GOT3 (cell line): ENCODE measurements around the gene FAM83C.
A peak's percentile ranks its signal among the peaks of the same experiment; 100 is the strongest.

Experiments used
- DNase-seq: peaks from one replicate; lab custom pipeline; 2025; ENCODE audit warnings: mixed read lengths; lab: John Stamatoyannopoulos, UW

Gene FAM83C

DNA sequence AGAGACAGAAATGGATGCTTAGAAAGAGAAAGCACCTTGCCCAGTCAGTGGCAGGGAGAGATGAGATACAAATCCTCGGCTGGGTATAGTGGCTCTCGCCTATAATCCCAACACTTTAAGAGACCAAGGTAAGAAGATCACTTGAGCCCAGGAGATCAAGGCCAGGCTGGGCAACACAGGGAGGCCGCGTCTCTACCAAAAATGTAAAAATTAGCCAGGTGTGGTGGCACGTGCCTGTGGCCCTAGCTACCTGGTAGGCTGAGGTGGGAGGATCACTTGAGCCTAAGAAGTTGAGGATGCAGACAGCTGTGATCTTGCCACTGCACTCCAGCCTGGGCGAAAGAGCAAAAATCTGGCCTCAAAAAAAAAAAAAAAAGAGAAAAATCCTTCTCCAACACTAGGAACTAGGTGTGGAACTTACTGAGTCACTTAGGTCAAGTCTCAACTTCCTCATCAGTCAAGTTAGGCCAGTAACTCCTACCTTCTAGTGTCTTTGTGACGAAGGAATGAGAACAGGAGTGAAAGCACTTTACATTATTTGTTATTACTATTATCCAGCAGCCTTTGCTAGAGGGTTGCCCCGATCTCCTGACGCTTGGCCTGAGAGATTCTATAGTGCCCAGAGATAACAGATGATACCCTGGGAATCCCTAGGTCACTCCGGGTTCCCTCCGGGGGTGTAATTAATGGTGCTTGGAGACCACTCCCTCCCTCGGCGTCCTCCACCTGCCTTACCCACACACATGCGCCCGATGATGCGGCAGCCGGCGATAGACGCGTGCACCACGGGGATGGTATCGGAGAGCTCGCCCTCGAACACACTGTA, 8.6 kb downstream of the FAM83C start:
- DNase-seq: no peak

DNA sequence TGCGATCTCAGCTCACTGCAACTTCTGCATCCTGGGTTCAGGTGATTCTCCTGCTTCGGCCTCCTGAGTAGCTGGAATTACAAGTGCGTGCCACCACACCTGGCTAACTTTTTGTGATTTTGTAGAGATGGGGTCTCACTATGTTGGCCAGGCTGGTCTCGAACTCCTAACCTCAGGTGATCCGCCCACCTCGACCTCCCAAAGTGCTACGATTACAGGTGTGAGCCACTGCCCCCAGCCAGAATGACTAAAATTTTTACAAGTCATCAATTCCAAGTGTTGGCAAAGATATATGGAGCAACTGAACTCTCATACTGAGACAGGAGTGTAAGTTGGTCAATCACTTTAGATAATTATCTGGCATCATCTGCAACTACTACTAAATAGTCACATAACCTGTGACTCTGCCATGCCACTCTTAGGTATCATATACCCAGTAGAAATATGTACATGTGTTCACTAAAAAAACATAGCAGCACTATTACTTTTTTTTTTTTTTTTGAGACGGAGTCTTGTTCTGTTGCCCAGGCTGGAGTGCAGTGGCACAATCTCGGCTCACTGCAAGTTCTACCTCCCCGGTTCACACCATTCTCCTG, 10.6 kb downstream of the FAM83C start:
- no peak for DNase-seq

GRCh38 chr20:35280523-35280922, 11.7 kb downstream of the FAM83C start:
- no peak for DNase-seq

GRCh38 chr20:35279533-35280174, 12.6 kb downstream of the FAM83C start:
- DNase-seq: no peak

- DNase-seq: no peak
Observed at GRCh38 chr20:35279040-35279439, 13.2 kb downstream of the FAM83C start.

DNA sequence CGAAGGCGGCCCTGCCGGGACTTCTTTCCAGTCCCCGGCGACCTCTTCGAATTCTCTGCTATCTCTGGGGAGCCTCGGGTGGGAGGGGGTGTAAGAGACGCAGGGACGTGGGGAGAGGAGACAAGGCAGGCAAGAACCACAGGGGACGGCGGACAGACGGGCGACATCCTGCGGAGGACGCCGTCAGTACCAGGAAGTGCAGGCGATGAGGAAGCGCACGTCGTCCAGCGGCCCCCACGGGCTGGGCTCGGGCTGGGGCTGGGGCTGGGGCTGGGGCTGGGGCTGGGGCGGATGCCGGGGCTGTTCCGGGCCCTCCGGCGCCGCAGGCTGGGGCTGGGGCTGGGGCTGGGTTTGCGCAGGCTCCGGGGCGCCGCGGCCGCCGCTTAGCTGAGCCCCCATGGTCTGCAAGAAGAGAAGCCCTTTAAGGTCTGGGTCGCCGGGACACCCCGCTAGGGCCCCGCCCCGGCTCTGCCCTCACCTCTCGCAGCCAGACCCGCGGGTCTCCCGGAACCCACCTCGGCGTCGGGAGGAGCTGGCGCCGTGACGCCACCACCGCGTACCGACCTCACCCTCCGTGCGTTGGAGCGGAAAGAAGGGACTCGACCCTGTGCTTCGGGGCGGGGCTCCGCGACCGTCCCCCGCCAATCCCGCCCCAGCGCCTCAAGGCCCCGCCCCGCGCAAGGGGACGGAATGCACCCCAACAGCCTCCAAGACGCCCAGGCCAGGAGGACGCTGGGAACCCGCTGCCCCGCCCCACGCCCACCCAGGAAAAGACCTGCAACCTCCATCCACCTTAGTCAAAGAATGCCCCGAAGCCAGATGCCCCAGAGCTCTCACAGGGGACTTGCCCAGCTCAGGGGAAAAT, 14.5 kb downstream of the FAM83C start, which contains the start of gene MMP24OS:
MMP24OS (minus strand) TSS at position 592 of the 865 bp plus-strand sequence; CDS start at position 399, 193 bp downstream.
- DNase-seq: peak; percentile 66

DNA sequence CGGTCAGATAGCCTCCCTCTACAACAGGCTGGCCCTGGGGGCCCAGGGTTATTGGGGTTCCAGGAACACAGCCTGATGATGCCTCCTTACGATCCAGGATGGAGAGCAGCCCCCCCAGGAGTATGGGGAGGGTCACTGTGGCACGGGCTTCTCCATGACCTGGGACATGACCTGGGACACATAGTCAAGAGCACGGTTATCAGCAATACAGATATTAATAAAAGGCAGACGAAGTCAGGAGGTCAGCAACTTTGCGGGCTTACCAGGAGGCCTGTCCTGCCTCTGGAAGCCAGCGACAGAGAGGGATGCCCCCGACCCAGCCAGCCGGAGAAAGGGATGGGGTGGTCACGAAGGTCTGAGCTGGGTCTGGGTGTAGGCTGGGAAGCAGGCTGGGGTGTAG, 15.1 kb downstream of the FAM83C start:
- DNase-seq: no peak

GRCh38 chr20:35276408-35276807, 15.8 kb downstream of the FAM83C start:
- DNase-seq: no peak

- no peak for DNase-seq
Observed at GRCh38 chr20:35275741-35276251, 16.4 kb downstream of the FAM83C start.

- DNase-seq: no peak
Observed at GRCh38 chr20:35274172-35275092, 17.8 kb downstream of the FAM83C start.

DNA sequence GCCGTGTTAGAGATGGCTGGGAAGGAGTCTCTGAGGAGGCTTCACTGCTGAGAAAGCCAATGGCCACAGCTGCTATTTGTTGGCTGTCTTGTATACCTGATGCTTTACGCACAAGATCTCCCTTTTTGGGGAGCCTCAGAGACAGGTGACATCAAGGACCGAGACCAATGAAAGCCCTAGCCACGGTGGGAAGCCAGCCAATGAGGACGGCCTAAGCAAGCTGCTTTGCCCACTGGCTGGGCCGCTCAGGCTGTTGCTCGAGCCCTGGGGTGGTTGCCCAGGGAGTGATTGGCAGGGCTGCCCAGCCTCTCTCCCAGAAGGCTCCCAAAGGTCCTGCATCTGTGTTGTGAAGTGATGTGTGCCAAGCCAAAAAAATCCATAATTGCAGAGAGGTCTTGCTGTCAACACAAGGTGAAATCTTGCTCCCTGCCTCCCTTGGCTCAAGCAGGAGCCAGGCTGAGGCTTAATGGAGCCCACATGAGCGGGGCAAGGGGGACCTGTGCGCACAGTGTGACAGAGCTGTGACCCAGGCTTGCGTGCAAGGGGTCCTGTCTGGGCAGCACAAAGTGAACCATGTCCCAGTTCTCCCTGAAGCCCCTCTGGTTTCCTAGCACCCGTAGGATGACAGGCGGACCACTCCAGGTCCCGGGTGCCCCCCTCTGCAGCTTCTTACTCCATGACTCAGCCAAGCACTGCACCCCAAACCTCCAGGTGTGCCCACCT, 18.6 kb downstream of the FAM83C start:
- DNase-seq: no peak

GRCh38 chr20:35271904-35272303, 20.3 kb downstream of the FAM83C start:
- no peak for DNase-seq

DNA sequence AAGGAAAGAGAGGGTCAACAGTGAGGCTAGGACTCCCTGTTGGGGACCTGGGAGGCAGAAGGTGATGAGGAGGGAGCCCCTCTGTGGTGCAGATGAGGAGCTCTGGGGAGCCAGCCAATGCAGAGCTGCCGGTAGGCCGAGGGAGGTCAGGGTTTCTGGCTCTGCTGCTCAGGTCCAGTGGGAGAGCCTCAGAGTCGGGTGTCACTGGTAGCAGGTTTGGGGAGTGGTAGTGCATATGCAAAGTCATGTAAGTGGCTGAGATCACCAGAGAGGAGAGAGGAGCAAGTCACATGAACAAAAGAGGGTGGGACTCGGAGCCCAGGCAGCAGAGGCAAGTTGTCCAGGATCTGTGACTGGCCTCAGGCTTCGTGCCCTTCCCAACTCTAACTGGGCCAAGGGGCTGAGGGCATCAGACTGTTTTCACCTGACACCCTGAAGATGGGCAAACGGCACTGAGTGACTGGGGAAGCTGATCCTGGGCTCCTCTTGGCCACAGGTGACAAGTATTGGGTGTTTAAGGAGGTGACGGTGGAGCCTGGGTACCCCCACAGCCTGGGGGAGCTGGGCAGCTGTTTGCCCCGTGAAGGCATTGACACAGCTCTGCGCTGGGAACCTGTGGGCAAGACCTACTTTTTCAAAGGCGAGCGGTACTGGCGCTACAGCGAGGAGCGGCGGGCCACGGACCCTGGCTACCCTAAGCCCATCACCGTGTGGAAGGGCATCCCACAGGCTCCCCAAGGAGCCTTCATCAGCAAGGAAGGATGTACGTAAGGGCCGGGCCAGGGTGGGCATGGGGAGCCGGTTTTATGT, 20.9 kb downstream of the FAM83C start:
- DNase-seq: no peak

DNA sequence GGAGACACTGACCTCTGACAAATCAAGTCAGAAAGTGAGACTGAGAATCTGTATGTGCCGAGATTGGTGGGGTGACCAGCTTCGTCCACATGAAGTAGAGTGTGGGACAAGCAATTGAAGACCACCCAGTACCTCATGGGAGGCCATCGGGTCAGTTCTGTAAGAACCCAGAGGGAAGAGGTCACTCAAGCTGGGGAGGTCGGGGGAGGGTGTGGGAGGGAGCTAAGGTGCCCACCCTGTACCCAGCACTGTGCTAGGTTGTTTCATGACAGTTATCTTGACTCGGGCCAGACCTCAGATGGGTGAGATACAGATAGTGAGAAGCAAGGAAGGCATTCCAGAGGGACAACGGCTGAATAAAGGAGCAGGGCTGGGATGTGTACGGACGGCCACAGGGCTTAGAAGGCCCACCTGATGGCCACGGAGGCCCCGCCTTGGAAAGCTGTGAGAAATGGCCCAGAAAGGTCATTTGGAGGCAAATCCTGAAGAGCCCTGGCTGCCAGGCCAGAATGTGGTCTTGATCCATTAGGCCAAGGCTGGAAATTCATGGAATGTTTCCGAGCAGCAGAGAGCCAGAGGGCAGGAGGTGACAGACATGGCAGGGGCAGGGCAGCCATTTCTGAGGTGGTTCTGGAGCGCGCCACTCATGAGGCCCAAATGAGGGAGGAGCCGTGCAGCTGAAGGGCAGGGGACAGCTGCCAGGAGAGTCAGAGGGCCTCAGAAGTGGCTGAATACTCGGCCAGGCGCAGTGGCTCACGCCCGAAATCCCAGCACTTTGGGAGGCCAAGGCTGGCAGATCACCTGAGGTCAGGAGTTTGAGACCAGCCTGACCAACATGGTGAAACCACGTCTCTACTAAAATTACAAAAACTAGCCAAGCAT, 22.0 kb downstream of the FAM83C start:
- no peak for DNase-seq

DNA sequence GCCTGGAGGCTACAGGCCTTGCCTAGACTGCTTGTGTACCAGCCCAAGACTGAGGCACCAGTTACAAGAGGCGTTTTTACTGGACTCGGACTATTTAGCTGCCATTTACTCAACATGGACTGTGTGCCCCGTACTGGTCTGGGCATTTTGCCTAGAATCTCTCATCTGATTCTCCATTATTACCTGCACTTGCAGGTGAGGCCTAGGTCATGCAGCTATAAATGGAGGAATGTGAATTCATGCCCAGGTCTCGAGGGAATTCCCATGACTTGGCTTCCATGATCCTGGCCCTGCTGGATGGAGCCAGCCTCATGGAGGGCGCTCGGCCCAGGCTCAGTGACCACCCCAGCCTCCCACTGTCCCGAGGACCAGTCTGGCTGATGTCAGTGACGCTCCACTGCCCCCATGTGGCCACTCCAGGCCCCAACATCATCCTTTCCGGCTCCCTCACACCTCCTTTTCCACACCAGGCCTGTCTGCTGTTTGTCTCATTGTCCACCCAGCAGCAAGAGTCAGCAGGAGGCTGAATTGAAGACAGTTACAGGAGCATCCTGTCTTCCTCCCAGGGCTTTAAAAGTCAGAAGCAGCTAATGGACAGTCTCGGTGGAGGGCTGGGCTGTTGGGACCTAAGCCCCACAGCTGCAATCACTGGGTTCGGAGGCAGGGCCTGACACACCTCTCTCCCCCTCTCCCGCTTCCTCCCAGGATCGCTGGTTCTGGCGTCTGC, 23.0 kb downstream of the FAM83C start:
- DNase-seq: no peak

GRCh38 chr20:35267092-35267491, 25.1 kb downstream of the FAM83C start:
- no peak for DNase-seq

GRCh38 chr20:35264755-35265154, 27.5 kb downstream of the FAM83C start:
- DNase-seq: no peak
